ENCODE results near the gene NSUN4.

DNA sequence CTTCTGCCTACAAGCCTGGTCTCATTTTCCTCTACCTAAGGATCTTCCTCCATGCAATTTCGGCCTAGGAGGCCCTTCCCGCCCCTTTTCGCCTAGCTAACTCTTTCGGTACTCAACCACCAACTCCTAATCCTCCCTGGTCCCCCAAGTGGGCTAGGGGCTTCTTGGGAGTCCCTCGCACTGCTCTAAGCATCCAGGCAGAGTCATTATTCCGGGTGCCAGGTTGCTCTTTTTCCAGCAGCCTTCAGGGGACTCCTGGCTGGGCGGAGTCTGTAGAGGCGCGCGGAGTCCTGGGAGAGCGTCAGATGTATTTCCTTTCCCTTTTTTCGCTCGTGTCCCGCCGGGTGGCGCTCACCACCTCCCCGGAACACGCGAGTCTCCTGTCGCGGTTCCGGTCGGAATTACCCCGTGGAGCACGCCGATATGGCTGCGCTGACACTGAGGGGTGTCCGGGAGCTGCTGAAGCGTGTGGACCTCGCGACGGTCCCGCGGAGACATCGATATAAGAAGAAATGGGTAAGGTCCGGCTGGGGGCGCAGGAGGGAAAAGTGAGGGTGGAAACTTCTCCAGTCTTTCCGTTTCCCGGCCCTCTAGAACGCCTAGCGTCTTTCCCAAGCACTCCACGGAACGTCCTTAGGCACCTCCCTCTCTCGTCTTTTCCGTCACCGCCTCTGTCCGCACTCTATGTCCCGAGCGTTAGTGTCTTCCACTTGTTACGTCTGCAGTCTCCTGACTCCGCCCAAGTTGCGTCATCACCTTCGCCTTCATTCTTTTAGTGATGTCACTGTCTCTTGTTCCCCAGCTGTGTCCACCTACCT is at the start of gene NSUN4:
- peak; percentile 39 to 90 (median 82) for TF ChIP-seq CTCF (IDR thresholded peaks at IDR 0.05)
- peak; percentile 87 for TF ChIP-seq POLR2A (IDR thresholded peaks at IDR 0.05)

Measured in ovary (tissue), 3 donors.